Transverse colon (tissue), 4 donors: Measurements from ENCODE around the gene GABRA5. TPM values are rescaled to one million over a fixed set of nuclear protein-coding genes. Genes with fewer than 3 reads are reported as not detected.
"Not testable (repeated sequence)": the region's sequence is repeated elsewhere in the genome, so short reads cannot be mapped to it uniquely, and the experiment has no call there.

Source experiments
- DNase-seq: peaks from one replicate; pipeline ENCODE4 v3.0.0-alpha.2; 2019
- H3K27ac ChIP-seq, 4 donors: fragments of 200-600 bp; sonication (generic); 2 replicates each; pipeline ENCODE4 v1.5.1; 2016 to 2018; ENCODE audit warnings: inconsistent platforms in 4 of 4
- H3K27me3 ChIP-seq: fragments of 200-600 bp; sonication (generic); 2 replicates; pipeline ENCODE4 v1.5.1; 2017; ENCODE audit warnings: inconsistent platforms
- H3K36me3 ChIP-seq, 4 donors: fragments of 200-600 bp; sonication (generic); 2 replicates each; pipeline ENCODE4 v1.5.1; 2017 to 2019; ENCODE audit warnings: inconsistent platforms in 4 of 4
- H3K4me1 ChIP-seq, 4 donors: fragments of 200-600 bp; sonication (generic); 2 replicates each; pipeline ENCODE4 v1.5.1; 2017 to 2020; ENCODE audit warnings: inconsistent platforms in 4 of 4
- H3K4me3 ChIP-seq, 4 donors: fragments of 200-600 bp; sonication (generic); 1 replicate in 1 of 4; 2 replicates in 3 of 4; pipeline versions ENCODE4 v1.5.1 to v1.6.1; 2017 to 2019; ENCODE audit warnings: inconsistent platforms in 4 of 4
- H3K9me3 ChIP-seq, 2 donors: fragments of 200-600 bp; sonication (generic); 2 replicates each; pipeline ENCODE4 v1.5.1; 2017 to 2019; ENCODE audit warnings: inconsistent platforms in 2 of 2
- CTCF ChIP-seq, 5 experiments: fragments of 200-600 bp in 3 of 5; fragments of 450-650 bp in 2 of 5; sonication (generic) in 3 of 5; IDR thresholded peaks; 1 replicate in 2 of 5; 2 replicates in 3 of 5; pipeline ENCODE4 v1.5.1; 2016 to 2017; ENCODE audit warnings: antibody characterized with exemption in 5 of 5, inconsistent platforms in 3 of 5, mild to moderate bottlenecking in 2 of 5, moderate library complexity in 1 of 5
- EP300 ChIP-seq: sonication (generic); formaldehyde crosslinking; IDR thresholded peaks from one replicate; pipeline ENCODE4 v1.6.1; 2017; ENCODE audit warnings: antibody characterized with exemption, low read depth
- POLR2A ChIP-seq: fragments of 450-650 bp; IDR thresholded peaks from one replicate; pipeline ENCODE4 v1.6.1; 2016; ENCODE audit warnings: antibody characterized with exemption, mild to moderate bottlenecking, moderate library complexity
- POLR2AphosphoS5 ChIP-seq, 3 donors: sonication (generic); formaldehyde crosslinking; IDR thresholded peaks; one replicate each; pipeline ENCODE4 v1.6.1; 2016; ENCODE audit warnings: antibody characterized with exemption in 3 of 3
- WGBS, 2 donors: methylation state at CpG; one replicate each; pipeline ENCODE4 v1.1.5; 2018; ENCODE audit warnings: low coverage in 1 of 2; 5-methylcytosine and 5-hydroxymethylcytosine counted together
- in situ Hi-C, 4 donors: fragments of 200-750 bp; cut with MboI; loops; one replicate each; pipeline versions ENCODE4 v1.15.0 to v1.15.1; 2017; ENCODE audit warnings: low sequenced_read_pairs in 3 of 4, low pct_ligation_motif_present in 1 of 4, low pct_unique_long_range_greater_than_20kb in 1 of 4
- intact Hi-C: fragments of 100-400 bp; cut with DNase I; formaldehyde crosslinking; loops from one replicate; pipeline ENCODE4 v1.15.1; 2023; ENCODE audit warnings: low total_unique reads
- total RNA-seq, 4 donors: library from RNA; depleted of rRNA; stranded (reverse); fragments of >200 nt; gene quantifications; one replicate each; pipeline ENCODE4 v1.1.0, GENCODE V29; 2016

Gene GABRA5
- total RNA-seq, 4 donors from 2014 or later, result not detected

- WGBS, 2 donors, result 80 to 88% methylated on average over 1 to 26 of the region's 26 CpGs
- intact Hi-C loops, result no loop called here
- no peak for DNase-seq
Measured at GRCh38 chr15:26894181-26894580, 27.3 kb downstream of the GABRA5 start.

GRCh38 chr15:26895346-26895745 lies 28.5 kb downstream of the GABRA5 start:
- in situ Hi-C loops, result loop anchor here in 2 of 4 donors (25.0 kb wide), 1 partner anchor 467 kb away; no protein-coding TSS in a partner anchor
- H3K36me3 ChIP-seq, H3K4me3 ChIP-seq, H3K27ac ChIP-seq, DNase-seq, H3K27me3 ChIP-seq, intact Hi-C loops, H3K4me1 ChIP-seq: not testable (repeated sequence)
- 96% methylated on average over 19 of the region's 19 CpGs; no CpG with 5 or more reads in 1 of the 2 donors for WGBS, 2 donors
- H3K9me3 ChIP-seq, result peaks cover 0 to 13% of the 10 kb centered on the region in 2 donors

More at GRCh38 chr15:26894181-26894580, 27.3 kb downstream of the GABRA5 start:
- no peak for TF ChIP-seq POLR2A
- no peak for TF ChIP-seq EP300
- no peak for TF ChIP-seq POLR2AphosphoS5 (IDR thresholded peaks at IDR 0.05)
- no peak for TF ChIP-seq CTCF (IDR thresholded peaks at IDR 0.05)
- H3K9me3 ChIP-seq, result peaks cover 0 to 5% of the 10 kb centered on the region in 2 donors
- H3K36me3 ChIP-seq, result no peaks in the 10 kb centered on the region
- peaks cover 0 to 5% (median 0%) of the 10 kb centered on the region in 4 donors for H3K4me1 ChIP-seq
- H3K27me3 ChIP-seq, result peaks cover 9% of the 10 kb centered on the region
- no peak overlapping the region for H3K27ac ChIP-seq
- H3K4me3 ChIP-seq, result no peak overlapping the region
- in situ Hi-C loops, result loop anchor here in 2 of 4 donors (25.0 kb wide), 1 partner anchor 468 kb away; no protein-coding TSS in a partner anchor

GRCh38 chr15:26899658-26900057 lies 32.8 kb downstream of the GABRA5 start:
- no peak for DNase-seq
- WGBS, 2 donors, result 88 to 93% methylated on average over 3 of the region's 3 CpGs
- H3K4me1 ChIP-seq, result no peaks in the 10 kb centered on the region
- no peaks in the 10 kb centered on the region for H3K27me3 ChIP-seq
- peaks cover 3 to 19% of the 10 kb centered on the region in 2 donors for H3K9me3 ChIP-seq
- no peak overlapping the region for H3K4me3 ChIP-seq
- in situ Hi-C loops (loop anchor here in 2 of 4 donors (25.0 kb wide), 1 partner anchor 463 kb away; no protein-coding TSS in a partner anchor), intact Hi-C loops (no loop called here)
- H3K27ac ChIP-seq, result no peak overlapping the region
- TF ChIP-seq CTCF (IDR thresholded peaks at IDR 0.05), result no peak
- no peak for TF ChIP-seq POLR2AphosphoS5 (IDR thresholded peaks at IDR 0.05)
- TF ChIP-seq POLR2A, result no peak
- no peak for TF ChIP-seq EP300
- H3K36me3 ChIP-seq, result no peaks in the 10 kb centered on the region

GRCh38 chr15:26901041-26901440 lies 34.2 kb downstream of the GABRA5 start:
- in situ Hi-C loops (no loop called here), intact Hi-C loops (no loop called here)
- TF ChIP-seq POLR2A (no peak), EP300 (no peak)
- H3K9me3 ChIP-seq, result peaks cover 16 to 30% of the 10 kb centered on the region in 2 donors
- no peak overlapping the region for H3K4me3 ChIP-seq
- DNase-seq, result no peak
- H3K36me3 ChIP-seq, result no peaks in the 10 kb centered on the region
- H3K4me1 ChIP-seq, result no peaks in the 10 kb centered on the region
- no peak overlapping the region for H3K27ac ChIP-seq
- no peaks in the 10 kb centered on the region for H3K27me3 ChIP-seq
- WGBS, 2 donors, result 65 to 75% methylated on average over 4 of the region's 4 CpGs

GRCh38 chr15:26910715-26911114 lies 43.9 kb downstream of the GABRA5 start:
- H3K4me3 ChIP-seq, result no peak overlapping the region
- 86 to 88% methylated on average over 1 to 4 of the region's 4 CpGs for WGBS, 2 donors
- no peaks in the 10 kb centered on the region for H3K36me3 ChIP-seq
- no peaks in the 10 kb centered on the region for H3K4me1 ChIP-seq
- in situ Hi-C loops (no loop called here), intact Hi-C loops (no loop called here)
- H3K27ac ChIP-seq, result no peak overlapping the region
- no peak for DNase-seq
- TF ChIP-seq POLR2A (no peak), CTCF (IDR thresholded peaks at IDR 0.05) (no peak), EP300 (no peak), POLR2AphosphoS5 (IDR thresholded peaks at IDR 0.05) (no peak)
- H3K27me3 ChIP-seq, result no peaks in the 10 kb centered on the region
- H3K9me3 ChIP-seq, result peaks cover 3 to 6% of the 10 kb centered on the region in 2 donors
